ENCODE data around the gene DUT.

The DUT gene

DNA sequence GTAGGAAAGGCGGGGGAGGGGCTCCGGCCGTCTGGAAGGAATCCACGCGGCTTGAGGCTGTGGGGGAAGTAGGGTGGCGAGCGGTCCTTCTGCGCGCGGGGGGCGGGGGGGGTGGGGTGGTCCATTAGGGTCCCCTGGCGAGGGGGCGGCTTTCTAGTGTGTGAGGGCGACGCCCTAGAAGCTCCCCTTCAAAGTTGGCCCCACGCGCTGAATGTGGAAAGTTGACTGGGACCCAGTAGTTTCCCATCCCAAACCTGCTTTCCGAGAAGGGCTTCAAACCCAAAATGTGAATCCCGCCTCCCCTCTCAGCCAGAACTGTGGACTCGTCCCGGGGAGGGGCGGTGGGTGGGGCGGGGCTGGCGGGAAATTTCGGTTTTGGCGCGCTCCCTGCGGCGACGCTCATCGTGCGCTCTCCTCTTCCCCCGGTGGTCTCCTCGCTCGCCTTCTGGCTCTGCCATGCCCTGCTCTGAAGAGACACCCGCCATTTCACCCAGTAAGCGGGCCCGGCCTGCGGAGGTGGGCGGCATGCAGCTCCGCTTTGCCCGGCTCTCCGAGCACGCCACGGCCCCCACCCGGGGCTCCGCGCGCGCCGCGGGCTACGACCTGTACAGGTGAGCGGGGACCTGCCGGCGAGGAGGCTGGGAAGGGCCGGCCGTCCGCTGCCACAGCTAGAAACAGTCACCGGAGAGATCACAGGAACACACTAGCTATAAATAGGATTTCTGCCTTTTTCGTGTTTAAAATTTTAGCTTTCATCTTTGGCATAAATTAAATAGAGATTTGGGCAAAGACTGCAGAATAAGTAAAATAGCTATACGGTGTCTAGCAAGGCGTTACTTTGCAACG is 790 bp downstream of the DUT start:
- peak; percentile 56 for DNase-seq

DNA sequence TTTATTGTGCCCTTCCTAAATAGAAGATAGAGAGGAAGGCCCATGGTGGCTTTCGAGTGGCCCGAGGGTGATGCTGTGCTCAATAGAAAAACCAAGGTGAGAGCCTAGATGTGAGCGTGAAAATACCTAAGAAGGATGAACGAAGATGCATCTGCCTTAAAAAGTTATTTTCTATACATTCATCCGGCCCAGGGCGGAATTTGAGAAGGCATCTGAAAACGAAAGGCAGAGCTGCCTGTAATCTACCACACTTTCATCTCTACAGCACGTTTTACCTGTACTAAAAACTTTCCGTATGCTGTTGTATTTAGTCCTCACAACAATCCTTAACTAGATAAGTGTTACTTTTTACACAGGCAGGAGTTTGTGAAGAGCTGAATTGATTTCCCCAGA is 1.4 kb downstream of the DUT start:
- no peak for DNase-seq

DNA sequence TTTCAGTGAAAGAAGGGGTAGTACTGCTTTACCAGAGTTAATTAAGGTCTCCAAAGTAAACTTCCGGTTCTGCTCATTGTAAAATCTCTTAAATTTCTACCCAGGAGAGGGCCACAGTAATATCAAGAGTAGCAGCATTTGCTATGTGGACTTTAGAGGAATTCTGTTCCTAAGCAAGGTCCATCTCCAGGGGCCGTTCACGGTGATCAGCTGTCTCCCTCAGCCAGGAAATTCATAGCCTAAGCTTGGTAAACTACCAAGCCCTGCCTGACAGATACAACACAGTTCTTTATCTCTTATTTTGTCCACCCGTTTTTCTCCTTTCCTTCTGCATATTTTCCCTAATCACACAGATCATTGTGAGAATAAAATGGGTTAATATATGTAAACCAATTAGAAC is 2.3 kb downstream of the DUT start:
- no peak for DNase-seq

DNA sequence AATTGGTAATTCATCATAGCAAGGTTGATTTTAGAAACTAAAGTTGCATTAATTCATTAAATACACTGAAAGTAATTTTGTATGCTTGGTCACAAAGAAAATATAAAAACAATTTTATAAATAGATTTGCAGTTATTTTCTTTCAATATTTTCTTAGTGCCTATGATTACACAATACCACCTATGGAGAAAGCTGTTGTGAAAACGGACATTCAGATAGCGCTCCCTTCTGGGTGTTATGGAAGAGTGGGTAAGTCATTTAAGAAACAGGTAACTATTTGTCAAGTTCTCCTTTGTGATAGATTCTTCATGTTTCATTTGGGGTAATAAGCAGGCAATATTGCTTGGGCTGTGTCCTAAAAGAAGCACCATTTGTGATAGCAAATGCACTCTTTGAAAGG is 3.0 kb downstream of the DUT start:
- no peak for DNase-seq

DNA sequence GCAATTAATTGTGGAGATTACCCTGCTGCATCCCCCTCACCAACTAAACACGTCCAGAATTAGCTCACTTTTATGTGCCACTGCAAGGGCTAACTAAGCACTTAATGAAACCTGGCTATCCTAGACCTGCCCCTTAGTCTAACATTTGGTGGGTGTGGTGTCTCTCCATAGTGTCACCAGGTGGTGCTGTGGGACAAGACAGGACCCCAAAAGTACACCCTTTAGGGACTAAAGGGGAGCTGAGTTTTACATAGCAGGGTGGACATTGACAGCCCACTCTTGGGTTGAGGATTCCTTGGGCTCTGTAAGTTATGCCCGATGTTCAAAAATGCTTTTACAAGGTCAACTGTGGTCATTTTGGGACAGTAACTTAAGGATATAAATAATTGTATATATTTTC is 5.7 kb downstream of the DUT start:
- DNase-seq = peak; percentile 25

DNA sequence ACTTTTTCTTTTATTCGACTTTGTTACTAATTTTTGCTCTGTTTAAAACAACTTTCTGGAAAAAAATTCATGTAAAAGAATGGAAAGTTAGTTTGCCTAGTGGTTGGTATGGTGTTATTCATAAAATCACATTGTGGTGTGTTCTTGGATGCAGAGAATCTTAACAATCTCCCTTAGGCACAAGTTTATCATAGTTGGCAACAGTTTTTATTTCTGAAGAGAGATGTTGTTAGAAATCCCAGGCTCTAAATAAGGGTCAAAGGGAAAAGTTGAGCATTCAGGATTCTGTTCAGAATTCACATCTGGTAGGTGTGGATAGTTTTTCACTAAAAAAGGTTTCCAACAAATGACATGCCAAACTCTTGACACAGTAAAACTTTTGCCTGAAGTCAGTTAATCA is 6.4 kb downstream of the DUT start:
- DNase-seq = no peak

DNA sequence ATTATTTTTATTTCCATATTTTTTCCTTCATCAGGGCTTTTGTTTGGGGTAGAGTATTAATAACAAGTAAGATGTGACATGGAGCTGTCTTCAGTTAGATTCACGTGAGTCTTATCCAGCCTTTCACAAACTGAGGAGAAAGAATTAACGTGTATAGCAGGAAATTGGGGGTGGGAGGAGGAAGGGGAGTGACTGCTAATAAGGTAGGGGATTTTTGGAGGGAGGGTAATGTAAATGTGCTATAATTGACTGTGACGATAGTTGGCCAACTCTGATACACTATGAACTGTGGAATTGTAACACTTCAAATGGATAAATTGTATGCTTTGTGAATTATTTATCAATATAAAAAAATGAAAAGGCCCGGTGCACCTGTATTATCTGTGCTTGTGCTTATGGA is 8.9 kb downstream of the DUT start:
- no peak for DNase-seq

DNA sequence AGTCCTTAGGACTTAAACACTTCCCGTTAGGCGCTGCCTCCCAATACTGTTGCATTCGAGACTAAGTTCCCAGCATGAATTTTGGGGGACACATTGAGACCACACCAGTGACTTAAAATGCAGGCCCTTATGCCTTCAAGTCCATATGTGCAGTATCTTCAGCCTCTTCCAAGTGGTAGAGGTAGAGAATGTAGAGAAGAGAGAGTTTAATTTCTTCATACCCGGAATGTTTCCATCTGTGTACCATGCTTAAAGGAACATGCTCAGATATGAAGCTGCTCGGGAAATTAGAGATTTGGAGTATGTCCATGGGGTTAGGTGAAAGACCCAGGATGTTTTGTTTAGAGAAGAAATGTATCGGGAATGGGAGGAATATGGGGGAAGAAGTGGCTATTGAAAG is 12.6 kb downstream of the DUT start:
- DNase-seq = no peak

DNA sequence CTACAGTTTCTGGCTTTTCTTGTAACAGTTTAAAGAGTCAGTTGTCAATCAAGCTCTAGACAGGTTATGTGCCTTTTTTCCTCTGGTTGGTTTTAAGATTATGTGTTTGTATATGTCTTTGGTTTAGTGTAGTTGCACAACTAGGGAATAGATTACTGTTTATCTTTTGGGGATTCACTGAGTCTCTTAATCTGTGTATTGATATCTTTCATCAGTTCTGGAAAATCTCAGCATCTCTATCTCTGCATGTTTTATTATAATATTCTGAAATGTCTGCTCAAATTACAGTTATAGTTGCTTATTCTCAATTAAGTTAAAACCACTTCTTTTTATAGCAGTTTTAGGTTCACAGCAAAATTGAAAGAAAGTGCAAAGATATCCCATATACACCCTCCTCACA is 14.3 kb downstream of the DUT start:
- DNase-seq = no peak

DNA sequence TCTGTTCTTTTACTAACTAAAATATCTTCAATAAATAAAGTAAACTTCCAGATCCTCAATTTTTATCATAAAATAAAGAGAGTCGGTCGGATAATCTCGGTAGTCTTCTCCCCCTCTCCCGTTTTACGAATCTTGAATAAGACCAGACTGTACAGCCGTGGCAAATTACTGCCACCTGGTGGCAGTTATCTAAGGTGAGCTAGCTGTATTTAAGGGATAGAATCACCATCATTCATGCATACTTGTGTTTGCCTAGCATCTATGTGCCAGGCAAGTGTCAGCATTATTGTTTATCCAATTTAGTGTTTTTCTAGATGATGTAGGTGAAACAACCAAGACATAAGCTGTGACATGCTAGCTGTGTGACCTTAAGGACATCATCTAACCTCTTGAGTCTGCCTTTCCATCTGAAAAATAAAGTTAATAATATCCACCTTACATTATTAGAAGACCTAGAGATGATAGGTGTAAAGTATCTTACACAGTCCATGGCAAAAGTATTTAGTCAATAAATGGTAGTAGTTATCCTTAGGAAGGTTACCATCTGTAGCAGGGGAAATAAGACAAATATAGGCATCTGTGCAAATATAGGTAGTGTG is 21.3 kb downstream of the DUT start:
- DNase-seq = peak; percentile 61

DNA sequence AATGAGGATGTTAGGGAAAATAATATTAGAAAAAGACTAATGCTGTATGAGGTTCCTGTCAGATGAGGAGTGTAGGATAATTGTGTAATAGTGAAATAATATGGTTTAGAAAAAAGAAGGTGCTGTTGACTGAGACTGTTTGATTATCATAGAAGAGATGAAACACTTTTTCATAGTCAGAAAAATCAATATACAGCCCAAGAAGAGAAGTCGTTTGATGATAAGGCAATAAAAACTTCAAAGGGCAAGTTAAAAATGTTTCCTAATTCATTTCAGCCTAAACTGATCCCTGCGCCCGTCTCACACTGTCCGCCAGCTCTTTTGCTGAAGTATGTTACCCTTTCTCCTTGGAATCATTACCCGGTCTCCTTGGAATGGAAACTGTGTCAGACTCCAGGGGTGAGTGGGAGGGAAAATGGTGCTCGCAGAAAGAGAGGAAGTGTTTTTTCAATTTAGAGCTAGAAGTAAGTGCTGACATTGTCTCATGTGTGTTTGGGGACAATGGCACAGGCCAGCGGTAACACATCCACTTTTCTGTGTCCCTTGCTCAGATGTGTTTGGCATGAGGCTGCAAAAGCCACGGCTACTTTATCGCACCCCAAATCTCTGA is 23.6 kb downstream of the DUT start:
- DNase-seq = no peak

DNA sequence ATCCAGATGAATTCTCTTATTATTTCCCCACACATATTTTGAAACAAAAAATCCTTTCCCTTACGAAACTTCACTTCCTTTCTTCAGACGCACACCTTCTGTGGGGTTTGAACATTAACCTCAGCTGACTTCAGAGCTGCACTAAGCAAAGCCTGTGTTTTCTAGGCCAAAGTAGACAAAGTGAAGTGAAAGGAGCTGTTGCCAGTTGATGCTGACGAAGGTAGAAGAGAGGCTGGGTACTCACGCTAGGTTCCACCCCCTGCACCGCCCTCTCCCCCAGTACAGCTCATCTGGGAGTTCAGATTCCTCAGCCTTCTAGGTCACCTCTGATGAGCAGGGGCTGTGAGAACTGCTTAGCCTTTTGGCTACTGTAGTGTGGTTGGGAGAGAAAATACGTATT is 24.1 kb downstream of the DUT start:
- no peak for DNase-seq

DNA sequence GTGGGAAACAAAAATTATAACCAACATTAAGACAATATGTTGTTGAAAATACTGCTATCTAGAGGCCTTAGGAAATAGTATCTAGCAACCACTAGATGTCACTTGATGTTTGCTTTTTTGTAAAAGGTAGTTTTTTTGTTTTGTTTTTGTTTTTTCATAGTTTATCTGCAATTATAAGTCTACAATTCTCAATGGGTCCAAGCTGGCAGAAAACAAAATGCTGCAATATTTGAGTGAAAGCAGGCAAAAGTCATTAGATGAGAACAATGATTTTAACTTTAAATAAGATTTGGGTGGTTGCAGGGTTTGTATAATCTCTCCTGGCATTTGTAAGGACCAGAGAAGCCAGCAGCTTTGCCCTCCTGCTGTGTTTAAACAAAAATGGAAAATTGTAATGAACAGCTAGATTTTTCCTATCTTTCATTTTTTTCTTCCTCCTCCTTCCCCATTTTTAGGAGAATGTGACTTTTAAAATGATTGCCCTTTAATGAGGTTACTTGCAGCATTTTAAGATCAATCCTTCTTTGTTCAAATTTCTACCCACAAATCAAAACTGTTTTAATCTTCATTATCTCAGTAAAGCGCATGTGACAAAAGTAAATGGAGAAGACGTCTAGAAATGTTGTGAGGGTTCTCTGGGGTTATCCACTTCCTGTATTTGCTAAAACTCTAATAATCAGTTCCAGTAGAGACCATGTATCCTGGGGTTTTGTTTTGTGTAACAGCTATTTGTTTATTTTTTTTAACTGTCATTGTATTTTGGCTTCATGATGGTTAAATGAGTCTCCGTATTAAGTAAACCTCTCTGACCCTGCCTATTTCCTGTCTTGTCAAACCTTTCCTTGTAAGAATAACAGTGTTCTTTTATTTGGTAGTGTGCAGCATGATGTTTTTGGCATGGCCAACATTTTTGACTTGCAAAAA is 27.3 kb downstream of the DUT start:
- no peak for DNase-seq

DNA sequence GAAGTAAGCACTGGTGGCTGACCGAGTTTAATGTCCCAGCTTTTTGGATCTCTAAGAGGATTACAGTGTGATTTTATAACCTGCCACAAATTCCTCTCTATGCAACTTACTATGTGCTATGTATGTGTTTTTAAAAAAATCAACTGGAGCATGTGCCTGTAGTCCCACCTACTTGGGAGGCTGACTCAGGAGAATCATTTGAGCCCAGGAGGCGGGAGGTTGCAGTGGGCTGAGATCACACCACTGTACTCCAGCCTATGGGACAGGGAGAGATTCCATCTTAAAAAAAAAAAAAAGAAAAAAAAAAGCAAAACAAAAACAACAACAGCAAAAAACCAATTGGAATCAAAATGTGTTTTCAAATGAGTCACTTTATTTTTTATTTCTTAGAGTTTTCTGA is 29.6 kb downstream of the DUT start:
- DNase-seq = no peak

DNA sequence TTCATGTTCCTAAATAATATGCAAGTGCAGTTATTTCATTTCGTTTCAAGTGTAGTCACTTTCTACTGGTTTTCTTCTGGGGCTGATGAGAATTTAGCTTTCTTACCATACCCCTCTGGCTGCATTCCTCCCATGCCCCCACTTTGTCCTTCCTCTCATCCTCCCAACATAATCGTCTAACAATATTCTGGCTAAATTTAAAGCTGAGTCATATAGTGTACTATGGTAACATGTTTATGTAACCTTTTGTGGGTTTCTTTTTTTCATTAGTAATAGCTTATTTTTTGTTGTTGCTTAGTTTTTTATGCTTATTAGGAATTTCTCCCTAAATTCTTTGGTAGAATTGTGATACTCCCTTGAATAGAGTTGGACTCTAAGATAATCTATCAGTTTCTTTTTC is 30.5 kb downstream of the DUT start:
- no peak for DNase-seq

DNA sequence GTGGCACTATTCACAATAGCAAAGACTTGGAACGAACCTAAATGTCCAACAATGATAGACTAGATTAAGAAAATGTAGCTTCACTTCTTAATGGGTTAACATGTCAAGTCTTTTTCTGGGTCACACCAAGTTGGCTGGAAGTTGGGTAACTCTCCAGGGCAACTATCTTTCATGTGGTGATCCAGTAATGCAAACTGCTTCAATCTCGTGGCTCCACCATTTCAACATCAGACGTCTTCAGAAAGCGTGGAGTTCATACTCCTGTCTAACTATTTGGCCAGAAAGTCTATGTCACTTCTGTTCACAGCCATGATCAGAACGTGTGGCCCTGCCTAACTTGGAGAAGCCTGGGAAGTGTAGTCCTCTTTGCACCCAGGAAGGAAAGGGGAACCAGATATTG is 32.2 kb downstream of the DUT start:
- no peak for DNase-seq

DNA sequence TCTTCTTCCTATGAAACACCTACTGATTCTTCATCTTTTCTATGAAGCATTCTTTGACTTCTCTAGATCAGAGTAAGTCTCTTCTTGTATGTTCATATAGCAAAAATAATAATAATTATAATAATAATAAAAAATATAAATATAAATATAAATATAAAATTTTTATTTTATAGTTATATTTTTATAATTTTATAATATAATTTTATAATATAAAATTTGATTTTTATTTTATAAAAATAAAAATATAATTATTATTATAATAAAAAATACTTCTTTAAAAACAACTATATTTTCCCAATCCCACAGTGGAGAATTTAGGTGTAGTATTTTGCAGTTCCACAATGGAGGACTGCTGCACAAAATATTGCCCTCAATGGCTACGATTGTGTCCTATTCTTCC is 34.3 kb downstream of the DUT start:
- no peak for DNase-seq

DNA sequence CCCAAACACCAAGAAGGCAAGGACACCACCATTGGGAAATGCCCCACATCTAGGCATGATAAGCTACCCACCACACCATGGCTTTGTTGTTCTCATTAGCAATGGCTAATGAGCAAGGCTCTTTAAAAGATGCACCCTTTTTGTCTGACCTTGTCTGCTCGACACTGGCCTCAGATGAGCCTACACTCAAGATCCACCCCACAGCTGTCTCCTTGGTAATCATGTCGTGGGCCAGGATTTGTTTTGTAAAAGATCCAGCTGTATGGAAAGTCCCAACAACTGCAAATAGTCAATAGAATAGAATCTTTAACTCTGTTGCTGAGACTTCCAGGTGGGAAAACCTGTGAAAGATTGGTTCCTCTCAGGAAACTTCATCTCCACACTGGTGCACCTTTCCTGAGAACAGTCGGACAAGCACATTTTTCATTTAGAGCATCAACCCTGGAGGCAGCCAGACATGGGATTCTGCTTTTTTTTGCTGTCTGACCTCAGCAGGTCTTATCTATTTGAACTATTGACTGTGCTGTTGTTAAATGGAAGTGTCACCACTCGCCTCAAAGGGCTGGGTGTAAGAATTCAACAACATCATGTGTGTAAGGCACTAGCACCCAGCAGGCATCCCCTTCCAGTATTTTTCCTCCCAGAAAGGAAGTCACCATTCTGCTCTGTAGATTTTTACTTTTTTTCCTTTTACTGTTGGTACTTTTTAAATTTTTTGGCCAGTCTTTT is 35.5 kb downstream of the DUT start:
- no peak for DNase-seq

DNA sequence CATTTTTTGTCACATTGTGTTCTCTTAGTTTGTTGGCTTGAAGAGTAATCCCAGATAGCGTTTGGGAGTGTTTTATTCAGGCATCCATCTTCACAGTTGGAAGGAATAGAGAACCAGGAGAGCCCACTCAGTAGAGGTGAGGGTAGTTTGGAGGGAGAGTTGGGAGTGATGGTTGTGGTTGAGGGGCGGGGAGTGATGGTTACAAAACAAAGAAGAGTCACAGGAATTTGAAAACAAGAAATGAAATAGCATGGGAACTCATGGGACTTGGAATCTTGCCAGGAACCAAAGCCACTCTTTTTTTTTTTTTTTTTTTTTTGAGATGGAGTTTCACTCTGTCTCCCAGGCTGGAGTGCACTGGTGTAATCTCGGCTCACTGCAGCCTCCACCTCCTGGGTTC is 36.3 kb downstream of the DUT start:
- no peak for DNase-seq

DNA sequence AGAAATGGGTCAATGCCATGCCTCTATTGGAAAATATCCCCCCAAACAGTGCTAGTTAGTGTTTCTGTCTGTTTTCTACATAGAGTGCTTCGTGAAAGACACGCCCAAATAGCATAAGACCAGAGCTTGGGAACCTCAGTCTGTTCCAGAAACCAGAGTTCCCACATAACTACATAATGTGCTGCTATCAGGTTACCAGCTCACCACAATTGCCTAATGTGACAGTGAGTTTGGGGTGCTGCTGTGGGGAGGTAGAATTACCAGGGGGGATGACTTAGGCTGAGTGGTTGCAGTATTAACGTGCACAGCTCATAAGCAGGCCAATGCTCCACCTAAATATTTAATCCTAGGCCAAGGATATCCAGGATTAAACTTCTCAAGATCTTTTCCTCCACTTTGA is 39.2 kb downstream of the DUT start:
- no peak for DNase-seq

DNA sequence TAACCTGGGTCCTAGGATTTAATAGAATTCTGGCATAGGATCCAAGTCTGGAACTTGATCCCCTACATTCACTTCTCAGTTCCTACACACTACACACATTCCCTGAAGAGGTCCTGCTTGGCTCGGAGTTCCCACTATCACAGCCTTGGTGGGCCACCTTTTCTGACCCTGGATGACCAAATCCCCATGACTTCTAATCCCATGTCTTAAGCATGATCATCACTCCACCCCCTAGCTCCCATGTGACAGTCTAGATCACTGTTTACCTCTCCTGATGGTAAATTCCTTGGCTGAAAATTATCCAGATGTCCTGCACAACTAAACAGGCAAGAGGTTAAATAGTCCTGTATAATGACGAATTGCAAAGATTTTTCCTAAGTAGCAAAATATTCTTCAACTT is 40.3 kb downstream of the DUT start:
- no peak for DNase-seq

DNA sequence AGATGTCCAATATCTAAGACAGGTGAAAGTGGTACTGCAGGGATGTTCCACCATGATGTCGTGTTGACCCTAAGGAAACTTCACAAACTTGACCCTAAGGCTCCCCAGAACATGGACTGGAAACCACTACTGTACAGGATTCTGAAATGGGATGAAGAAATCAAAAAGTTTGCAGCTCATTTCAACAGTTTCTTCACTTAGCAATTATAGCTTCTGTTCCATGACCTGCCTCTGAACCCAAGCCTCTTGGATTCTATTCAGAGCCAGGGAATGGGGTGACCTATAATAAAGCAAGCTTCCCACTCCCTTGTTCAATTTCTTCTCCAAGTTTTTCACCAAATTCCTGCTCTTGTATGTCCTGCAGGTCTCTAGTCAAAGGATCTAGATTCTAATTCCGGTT is 40.7 kb downstream of the DUT start:
- DNase-seq = no peak
